Mesothelial cell of epicardium (in vitro differentiated cells): ENCODE measurements around the gene SH3YL1. TPM values are rescaled to one million over a fixed set of nuclear protein-coding genes. Genes with fewer than 3 reads are reported as not detected.

Experiments used
- DNase-seq, 2 experiments: peaks; one replicate each; pipeline ENCODE4 v3.0.0; 2021; ENCODE audit warnings: low spot score in 2 of 2; ENCODE audit not compliant: unreplicated experiment in 2 of 2
- H3K27ac Mint-ChIP-seq: 2 replicates; pipeline ENCODE4 v1.8.0; 2021; ENCODE audit warnings: mixed read lengths
- H3K27me3 Mint-ChIP-seq: 2 replicates; pipeline ENCODE4 v1.8.0; 2021; ENCODE audit warnings: low read depth, mixed read lengths
- H3K36me3 Mint-ChIP-seq: 2 replicates; pipeline ENCODE4 v1.8.0; 2021; ENCODE audit warnings: mixed read lengths
- H3K4me1 Mint-ChIP-seq: 2 replicates; pipeline ENCODE4 v1.8.0; 2021; ENCODE audit warnings: mixed read lengths
- H3K4me3 Mint-ChIP-seq: 2 replicates; pipeline ENCODE4 v1.8.0; 2021; ENCODE audit warnings: mild to moderate bottlenecking, moderate library complexity, mixed read lengths
- H3K9me3 Mint-ChIP-seq: 2 replicates; pipeline ENCODE4 v1.8.0; 2021; ENCODE audit warnings: mixed read lengths
- CTCF ChIP-seq: fragments of 200-600 bp; sonication (generic); IDR thresholded peaks from one replicate; pipeline ENCODE4 v1.5.0; 2021; ENCODE audit warnings: antibody characterized with exemption; ENCODE audit not compliant: unreplicated experiment
- total RNA-seq: library from RNA; stranded (reverse); gene quantifications from 3 replicates; pipeline ENCODE4 v1.2.1, GENCODE V29; 2021

The SH3YL1 gene
- total RNA-seq, 1 donor from 2014 or later: 85.8 TPM

GRCh38 chr2:296354-296753 lies 32.5 kb upstream of the SH3YL1 start:
- Mint-ChIP-seq H3K4me3 (no peak overlapping the region), H3K36me3 (no peaks in the 10 kb centered on the region), H3K4me1 (no peaks in the 10 kb centered on the region), H3K9me3 (peaks cover 10% of the 10 kb centered on the region), H3K27me3 (peaks cover 65% of the 10 kb centered on the region), H3K27ac (no peak overlapping the region)
- DNase-seq: no peak
- TF ChIP-seq CTCF: no peak

- TF ChIP-seq CTCF: no peak
- H3K4me1 Mint-ChIP-seq: peaks cover under 1% of the 10 kb centered on the region
- peaks cover 75% of the 10 kb centered on the region for H3K27me3 Mint-ChIP-seq
- no peak overlapping the region for H3K27ac Mint-ChIP-seq
- peaks cover 4% of the 10 kb centered on the region for H3K9me3 Mint-ChIP-seq
- no peaks in the 10 kb centered on the region for H3K36me3 Mint-ChIP-seq
- DNase-seq: no peak
- H3K4me3 Mint-ChIP-seq: no peak overlapping the region
These were observed 31.3 kb upstream of the SH3YL1 start for GRCh38 chr2:295090-295489.

GRCh38 chr2:290090-290722 lies 26.4 kb upstream of the SH3YL1 start:
- H3K36me3 Mint-ChIP-seq: no peaks in the 10 kb centered on the region
- H3K4me1 Mint-ChIP-seq: peaks cover 14% of the 10 kb centered on the region
- peak in 1 of 2 experiments; percentile 74 for DNase-seq
- TF ChIP-seq CTCF: no peak
- no peaks in the 10 kb centered on the region for H3K9me3 Mint-ChIP-seq
- H3K27me3 Mint-ChIP-seq: peaks cover 74% of the 10 kb centered on the region
- peak overlapping the region; percentile 68 for H3K4me3 Mint-ChIP-seq
- H3K27ac Mint-ChIP-seq: no peak overlapping the region

- peaks cover 14% of the 10 kb centered on the region for H3K4me1 Mint-ChIP-seq
- H3K9me3 Mint-ChIP-seq: no peaks in the 10 kb centered on the region
- peak overlapping the region; percentile 68 for H3K4me3 Mint-ChIP-seq
- no peak overlapping the region for H3K27ac Mint-ChIP-seq
- no peaks in the 10 kb centered on the region for H3K36me3 Mint-ChIP-seq
- peaks cover 74% of the 10 kb centered on the region for H3K27me3 Mint-ChIP-seq
- no peak for TF ChIP-seq CTCF
- peak in 1 of 2 experiments; percentile 47 for DNase-seq
These were observed 25.7 kb upstream of the SH3YL1 start for GRCh38 chr2:289362-290089.

GRCh38 chr2:288758-289361 lies 25.0 kb upstream of the SH3YL1 start:
- no peak for DNase-seq
- Mint-ChIP-seq H3K4me3 (peak overlapping the region; percentile 34), H3K9me3 (no peaks in the 10 kb centered on the region), H3K27me3 (peaks cover 74% of the 10 kb centered on the region), H3K36me3 (no peaks in the 10 kb centered on the region), H3K4me1 (peaks cover 14% of the 10 kb centered on the region), H3K27ac (no peak overlapping the region)
- TF ChIP-seq CTCF: no peak
